Tibial nerve (tissue), 4 donors: ENCODE measurements around the gene FBXW12.

ENCODE experiments used
- CTCF ChIP-seq, 5 experiments: fragments of 200-600 bp in 3 of 5; fragments of 450-650 bp in 2 of 5; sonication (generic) in 3 of 5; IDR thresholded peaks; one replicate each; pipeline ENCODE4 v1.5.1; 2016 to 2019; ENCODE audit warnings: antibody characterized with exemption in 5 of 5, mild to moderate bottlenecking in 3 of 5, moderate library complexity in 2 of 5
- EP300 ChIP-seq, 2 donors: sonication (generic); formaldehyde crosslinking; IDR thresholded peaks; one replicate each; pipeline ENCODE4 v1.6.1; 2017; ENCODE audit warnings: antibody characterized with exemption in 2 of 2, mild to moderate bottlenecking in 1 of 2
- POLR2A ChIP-seq, 2 donors: fragments of 450-650 bp; IDR thresholded peaks; one replicate each; pipeline ENCODE4 v1.6.1; 2017; ENCODE audit warnings: antibody characterized with exemption in 2 of 2, mild to moderate bottlenecking in 2 of 2, moderate library complexity in 2 of 2

DNA sequence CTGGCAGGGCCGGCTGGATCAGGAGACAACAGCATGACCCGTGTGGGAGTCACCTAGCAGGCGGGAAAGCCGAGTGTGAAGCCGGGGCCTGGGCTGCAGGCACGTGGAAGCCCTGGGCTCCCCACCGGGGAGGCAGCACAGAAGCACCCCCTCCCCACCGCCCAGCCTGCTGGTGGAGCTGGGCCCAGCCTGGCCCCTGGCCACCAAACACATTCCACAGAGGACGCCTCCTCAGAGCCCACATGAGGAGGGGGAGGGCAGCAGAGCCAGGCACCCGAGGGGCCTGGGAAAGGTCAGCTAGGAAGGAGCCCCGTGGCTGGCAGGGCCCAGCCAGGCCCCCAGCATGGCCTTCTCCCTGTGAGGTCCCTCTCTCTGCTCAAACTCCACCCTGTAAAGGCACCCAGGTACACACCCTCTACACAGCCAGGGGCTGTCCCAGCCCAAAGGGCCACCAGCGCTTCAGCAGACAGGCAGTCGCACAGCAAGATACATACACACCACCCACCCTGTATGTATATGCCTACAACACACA, 53.3 kb downstream of the FBXW12 start:
- TF ChIP-seq CTCF (IDR thresholded peaks at IDR 0.05), result no peak
- no peak for TF ChIP-seq EP300 (IDR thresholded peaks at IDR 0.05)
- no peak for TF ChIP-seq POLR2A (IDR thresholded peaks at IDR 0.05)
